CD4-positive, alpha-beta T cell treated with Interferon gamma for 1 hour (primary cell): ENCODE measurements around the gene ZNF211.

ENCODE experiments used
- DNase-seq: peaks from one replicate; pipeline ENCODE4 v3.0.0-alpha.2; 2020

Gene ZNF211

DNA sequence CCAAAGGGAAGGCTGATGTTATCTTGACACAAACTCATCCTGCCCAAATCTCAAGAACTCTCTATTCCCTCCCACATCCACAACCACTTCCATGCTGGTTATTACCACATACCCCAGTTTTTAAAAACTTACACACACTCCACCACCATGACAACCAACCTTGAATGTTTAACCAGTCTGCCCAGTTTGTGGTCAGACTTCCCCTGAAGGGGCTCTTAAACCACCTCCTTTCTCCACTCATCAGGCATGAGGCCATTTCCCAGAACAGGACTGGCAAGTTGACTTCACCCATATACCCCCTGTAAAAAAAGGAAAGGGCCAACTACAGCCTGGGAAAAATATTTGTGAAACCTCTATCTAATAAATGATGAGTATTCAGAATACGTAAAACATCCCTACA lies 23.4 kb downstream of the ZNF211 start:
- no peak for DNase-seq

DNA sequence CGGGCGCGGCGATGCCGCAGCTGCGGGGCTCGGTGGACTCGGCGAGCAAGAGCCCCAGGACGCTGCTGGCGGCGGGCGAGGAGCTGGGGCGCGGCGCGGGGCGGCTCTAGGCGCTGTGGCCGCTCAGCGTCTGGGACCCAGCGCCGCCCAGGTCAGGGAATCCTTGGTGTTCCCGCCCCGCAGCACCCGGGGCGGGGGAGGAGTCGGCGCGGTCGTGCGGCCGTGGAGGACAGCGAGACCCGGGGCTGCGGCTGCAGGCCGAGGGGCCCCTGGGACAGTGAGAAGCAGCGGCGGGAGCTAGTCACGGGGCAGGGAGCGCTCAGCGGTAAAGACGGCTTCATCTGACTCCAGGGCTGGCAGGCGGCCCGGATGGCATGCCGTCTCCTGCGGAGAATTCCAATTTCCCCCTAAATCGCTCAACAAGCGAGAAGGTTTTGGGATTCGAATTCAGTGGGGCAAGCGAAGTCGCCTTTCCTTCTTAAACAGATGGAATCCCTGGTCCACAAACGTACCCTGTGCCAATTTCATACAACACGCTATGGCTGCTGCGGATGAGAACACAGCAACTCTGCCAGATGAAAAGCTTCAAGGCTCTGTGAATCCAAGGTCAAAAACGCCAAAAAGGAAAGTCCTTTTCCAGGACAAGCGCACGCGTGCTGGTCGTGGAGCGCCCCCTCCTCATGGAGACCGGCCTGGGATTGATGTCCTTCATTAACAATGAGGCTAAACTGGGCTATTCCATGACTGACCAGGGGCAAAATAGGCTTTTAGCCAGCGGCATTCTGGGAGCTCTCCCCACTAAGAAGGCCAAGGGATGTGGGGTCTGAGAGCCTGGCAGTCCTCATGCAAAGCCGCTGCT lies 31.5 kb downstream of the ZNF211 start:
- no peak for DNase-seq

DNA sequence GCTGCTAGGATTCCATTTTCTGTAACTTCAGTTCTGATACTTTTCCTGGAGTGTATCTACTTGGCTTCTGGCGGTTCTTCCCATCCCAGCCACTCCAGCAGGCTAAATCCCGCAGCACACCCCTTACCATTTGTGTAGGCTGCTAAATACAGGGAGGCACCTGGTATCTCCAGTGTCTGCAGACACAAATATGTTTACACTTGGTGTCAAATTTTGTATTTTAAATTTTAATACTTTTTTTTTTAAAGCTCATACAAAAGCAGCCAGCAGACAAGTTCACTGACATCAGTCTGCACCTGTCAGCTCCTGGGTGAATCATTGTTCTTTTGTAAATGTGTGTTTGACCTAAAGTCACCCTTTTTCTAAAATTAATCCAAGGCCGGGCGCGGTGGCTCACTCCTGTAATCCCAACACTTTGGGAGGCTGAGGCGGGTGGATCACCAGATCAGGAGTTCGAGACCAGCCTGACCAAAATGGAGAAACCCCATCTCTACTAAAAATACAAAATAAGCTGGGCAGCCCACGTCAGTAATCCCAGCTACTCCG lies 32.4 kb downstream of the ZNF211 start:
- DNase-seq: no peak

DNA sequence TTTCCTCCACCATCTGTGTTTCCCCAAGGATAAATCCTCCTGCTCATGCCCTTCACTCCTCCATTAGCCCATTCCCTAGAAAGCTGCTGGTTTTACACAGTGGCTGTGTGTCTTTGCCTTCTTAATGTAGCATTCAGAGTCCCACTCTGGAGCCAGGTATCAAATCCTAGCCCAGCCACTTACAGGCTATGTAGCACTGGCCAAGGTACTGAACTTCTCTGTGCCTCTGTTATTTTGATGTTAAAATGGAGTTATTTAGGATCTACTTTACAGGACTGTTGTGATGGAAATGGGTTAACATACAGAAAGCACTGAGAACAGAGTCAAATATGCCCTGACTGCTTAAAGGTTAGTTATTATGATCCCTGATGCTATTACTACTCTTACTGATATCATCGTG lies 34.3 kb downstream of the ZNF211 start:
- no peak for DNase-seq

DNA sequence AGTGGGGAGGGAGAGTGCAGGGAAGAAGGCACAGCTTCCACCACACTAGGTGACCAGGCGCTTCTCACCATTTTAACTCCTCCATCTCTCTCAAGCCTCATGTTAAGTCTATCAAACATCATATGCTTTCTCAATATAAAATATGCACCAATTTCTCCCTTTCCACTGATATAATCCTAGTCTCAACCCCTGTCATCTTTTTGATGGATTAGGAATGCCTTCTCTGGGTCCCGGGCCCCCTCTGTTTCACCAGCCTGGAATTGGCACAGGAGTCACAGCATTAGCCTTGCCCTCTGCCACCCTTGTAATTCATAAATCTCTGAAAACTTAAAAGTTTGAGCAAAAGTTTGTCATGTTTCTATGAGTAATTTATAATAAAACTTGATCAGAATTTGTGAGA lies 35.7 kb downstream of the ZNF211 start, which contains the start of gene ZSCAN4:
Gene ZSCAN4, plus strand, starts transcription at position 301 of the 400 bp plus-strand sequence. CDS start 7,211 bp downstream, outside the sequence.
- DNase-seq: no peak

DNA sequence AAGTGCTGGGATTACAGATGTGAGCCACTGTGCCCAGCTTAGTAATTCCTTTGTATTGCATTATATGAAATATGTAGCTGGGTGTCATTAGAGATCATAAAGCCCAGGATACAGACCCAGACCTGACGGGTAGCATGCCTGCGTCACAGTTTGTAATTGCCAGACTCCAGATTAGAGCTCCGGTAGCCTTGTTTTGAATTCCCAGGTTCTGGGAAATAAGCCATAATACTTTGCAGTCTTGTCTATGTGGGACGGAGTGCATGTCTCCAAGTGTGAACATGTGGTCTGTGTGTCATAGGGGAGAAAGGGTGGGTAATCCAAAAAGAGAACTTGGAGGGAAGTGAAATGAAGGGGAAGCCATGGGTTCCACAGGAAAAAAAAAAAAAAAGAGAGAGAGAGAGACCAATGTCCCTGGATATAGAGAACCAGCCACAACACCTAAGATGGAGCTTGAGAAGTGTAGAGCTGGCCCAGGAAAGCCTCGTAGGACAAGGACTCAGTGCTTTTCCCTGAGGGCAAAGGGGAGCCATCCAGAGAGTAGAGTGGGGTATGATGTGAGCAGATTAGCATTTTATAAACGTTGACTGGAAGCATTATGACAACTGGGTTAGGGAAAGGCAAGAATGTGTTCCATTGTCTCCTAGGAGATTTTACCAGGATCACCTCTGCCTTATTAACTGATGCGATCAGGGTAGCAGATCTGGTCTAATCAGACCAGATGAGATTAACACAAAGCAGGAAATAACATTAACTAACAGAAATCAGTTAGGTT lies 38.3 kb downstream of the ZNF211 start:
- no peak for DNase-seq

DNA sequence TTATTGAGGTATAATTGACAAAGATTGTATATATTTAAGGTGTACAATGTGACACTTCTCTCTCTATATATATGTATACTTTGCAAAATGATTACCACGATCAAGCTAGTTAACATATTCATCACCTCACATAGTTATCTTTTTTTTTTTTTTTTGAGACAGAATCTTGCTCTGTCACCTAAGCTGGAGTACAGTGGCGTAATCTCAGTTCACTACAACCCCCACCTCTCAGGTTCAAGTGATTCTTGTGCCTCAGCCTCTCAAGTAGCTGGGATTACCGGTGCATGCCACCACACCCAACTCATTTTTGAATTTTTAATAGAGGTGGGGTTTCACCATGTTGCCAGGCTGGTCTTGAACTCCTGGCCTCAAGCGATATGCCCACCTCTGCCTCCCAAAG lies 39.5 kb downstream of the ZNF211 start:
- DNase-seq: no peak

DNA sequence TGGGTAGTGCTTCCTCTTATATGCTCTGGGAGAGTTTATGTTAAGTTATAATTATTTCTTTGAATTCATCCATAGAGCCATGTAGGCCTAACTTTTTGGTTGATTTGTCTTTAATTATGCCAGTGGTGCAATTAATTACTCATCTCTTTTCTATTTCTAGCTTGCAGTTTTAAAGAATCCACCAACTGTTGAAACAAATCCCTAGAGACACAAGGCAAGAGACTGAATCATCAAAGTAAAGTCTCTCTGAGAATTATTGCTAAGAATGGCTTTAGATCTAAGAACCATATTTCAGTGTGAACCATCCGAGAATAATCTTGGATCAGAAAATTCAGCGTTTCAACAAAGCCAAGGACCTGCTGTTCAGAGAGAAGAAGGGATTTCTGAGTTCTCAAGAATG lies 42.9 kb downstream of the ZNF211 start:
- DNase-seq: no peak

DNA sequence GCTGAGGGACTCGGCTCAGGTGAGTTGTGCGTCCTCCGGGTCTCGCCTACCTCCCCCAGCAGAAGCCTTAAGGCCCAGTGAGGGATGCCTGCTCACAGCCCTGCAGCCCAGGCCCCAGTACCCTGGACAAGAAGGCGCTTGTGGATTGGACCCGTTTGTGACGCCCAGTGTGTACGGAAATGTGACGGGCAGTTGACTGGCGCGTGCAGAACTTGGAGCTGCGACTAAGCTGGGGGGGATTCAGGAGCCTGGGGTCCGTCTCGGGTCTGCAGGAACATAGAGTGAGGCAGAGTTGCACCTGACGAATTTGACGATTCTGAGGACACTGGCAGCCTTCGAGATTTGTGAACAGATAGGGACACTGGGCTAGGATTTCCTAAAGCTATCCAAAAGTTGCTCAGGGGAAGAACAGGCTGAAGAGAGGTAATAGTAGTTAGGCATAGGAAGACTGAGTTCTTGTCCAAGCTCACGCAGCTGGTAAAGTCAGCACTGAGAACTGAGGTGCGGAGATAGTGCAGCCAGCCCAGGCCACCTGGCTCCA lies 49.3 kb downstream of the ZNF211 start:
- no peak for DNase-seq

DNA sequence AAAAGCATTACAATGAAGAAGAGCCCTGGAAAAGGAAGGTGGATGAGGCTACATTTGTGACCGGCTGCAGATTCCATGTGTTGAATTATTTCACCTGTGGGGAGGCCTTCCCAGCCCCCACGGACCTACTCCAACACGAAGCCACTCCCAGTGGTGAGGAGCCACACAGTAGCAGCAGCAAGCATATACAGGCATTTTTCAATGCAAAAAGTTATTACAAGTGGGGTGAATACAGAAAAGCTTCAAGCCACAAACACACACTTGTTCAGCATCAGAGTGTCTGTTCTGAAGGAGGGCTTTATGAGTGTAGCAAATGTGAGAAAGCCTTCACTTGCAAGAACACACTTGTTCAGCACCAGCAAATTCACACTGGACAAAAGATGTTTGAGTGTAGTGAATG lies 53.8 kb downstream of the ZNF211 start:
- no peak for DNase-seq

DNA sequence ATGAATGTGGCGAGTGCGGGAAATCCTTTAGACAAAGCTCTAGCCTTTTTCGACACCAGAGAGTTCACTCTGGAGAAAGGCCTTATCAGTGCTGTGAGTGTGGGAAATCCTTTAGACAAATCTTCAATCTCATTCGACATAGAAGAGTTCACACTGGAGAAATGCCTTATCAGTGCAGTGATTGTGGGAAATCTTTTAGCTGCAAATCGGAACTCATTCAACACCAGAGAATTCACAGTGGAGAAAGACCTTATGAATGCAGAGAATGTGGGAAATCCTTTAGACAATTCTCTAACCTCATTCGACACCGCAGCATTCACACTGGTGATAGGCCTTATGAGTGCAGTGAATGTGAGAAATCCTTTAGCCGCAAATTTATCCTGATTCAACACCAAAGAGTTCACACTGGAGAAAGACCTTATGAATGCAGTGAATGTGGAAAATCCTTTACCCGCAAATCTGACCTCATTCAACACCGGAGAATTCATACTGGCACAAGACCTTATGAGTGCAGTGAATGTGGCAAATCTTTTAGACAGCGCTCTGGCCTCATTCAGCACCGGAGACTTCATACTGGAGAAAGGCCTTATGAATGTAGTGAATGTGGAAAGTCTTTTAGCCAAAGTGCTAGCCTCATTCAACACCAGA lies 54.5 kb downstream of the ZNF211 start:
- no peak for DNase-seq

DNA sequence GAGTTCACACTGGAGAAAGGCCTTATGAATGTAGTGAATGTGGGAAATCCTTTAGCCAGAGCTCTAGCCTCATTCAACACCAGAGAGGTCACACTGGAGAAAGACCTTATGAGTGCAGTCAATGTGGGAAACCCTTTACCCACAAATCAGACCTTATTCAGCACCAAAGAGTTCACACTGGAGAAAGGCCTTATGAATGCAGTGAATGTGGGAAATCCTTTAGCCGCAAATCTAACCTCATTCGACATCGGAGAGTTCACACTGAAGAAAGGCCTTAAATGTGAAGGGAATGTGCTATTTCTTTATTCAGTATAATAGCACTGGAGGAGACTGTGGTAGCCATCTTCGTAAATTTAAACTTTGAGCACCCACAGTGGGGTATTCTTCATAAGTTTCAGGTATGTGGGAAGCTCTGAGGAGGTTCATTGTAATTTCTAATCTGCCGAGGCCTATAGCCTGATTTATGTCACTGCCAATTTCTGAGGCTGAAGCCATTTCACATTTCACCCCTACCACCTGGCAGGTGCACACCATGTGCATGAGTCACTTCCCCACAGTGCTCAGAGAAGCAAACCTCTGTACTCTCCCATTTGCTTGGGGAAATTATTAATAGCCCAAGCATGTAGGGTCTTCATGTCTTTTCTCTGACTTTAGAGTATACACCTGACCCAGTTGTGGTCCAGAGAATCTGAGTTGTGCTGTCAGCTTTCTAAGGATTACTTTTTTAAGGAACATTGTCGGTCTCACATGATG lies 55.2 kb downstream of the ZNF211 start:
- DNase-seq: no peak

DNA sequence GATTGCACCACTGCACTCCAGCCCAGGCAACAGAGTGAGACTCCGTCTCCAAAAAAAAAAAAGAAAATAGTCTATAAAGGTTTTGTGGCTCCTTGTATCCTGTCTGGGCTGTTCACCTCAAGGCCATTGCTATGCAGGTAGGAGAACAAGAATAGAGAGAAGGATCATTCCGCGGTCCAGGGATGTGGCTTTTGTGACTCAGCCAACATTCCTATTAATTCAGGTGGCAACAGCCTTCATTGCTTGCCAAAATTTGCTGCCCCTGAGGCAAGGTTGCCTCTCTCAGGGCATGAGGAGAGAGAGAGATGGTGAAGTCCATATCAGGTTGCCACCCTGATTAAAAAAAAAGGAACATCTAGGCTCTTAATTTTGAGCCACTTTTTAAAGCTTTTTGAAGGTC lies 56.8 kb downstream of the ZNF211 start:
- DNase-seq: no peak
